HepG2 (cell line): ENCODE results near the gene SCYL1. TPM values are rescaled to one million over a fixed set of nuclear protein-coding genes. Genes with fewer than 3 reads are reported as not detected.

Experiments used
- AHDC1 ChIP-seq: sonication (generic); formaldehyde crosslinking; IDR thresholded peaks from 2 replicates; pipeline ENCODE4 v1.5.1; 2020; ENCODE audit warnings: mild to moderate bottlenecking, missing genetic modification reagents, borderline replicate concordance
- BRD4 ChIP-seq: sonication (generic); formaldehyde crosslinking; IDR thresholded peaks from 2 replicates; pipeline ENCODE4 v1.4.0; 2020; ENCODE audit warnings: missing genetic modification reagents
- DNMT1 ChIP-seq: sonication (generic); formaldehyde crosslinking; IDR thresholded peaks from 2 replicates; pipeline ENCODE4 v1.5.1; 2020; ENCODE audit warnings: mild to moderate bottlenecking, missing genetic modification reagents
- GMEB2 ChIP-seq: IDR thresholded peaks from 2 replicates; pipeline ENCODE4 v1.6.1; 2016; ENCODE audit warnings: missing biosample characterization, missing genetic modification reagents, low read depth
- HDAC1 ChIP-seq: sonication (generic); formaldehyde crosslinking; IDR thresholded peaks from 2 replicates; pipeline ENCODE4 v1.5.1; 2020; ENCODE audit warnings: mild to moderate bottlenecking, missing genetic modification reagents
- HIC2 ChIP-seq: sonication (generic); formaldehyde crosslinking; IDR thresholded peaks from 2 replicates; pipeline ENCODE4 v1.9.0; 2022; ENCODE audit warnings: low read depth, missing genetic modification reagents
- KAT8 ChIP-seq: IDR thresholded peaks from 2 replicates; pipeline ENCODE4 v1.6.1; 2016; ENCODE audit warnings: missing genetic modification reagents, missing compliant biosample characterization
- KMT2A ChIP-seq: sonication (generic); formaldehyde crosslinking; IDR thresholded peaks from 2 replicates; pipeline ENCODE4 v1.4.0; 2020; ENCODE audit warnings: missing genetic modification reagents
- RCOR2 ChIP-seq: IDR thresholded peaks from 2 replicates; pipeline ENCODE4 v1.6.1; 2016; ENCODE audit warnings: missing biosample characterization, missing genetic modification reagents
- TEAD3 ChIP-seq: optimal IDR thresholded peaks from 2 replicates; pipeline ENCODE3; 2016; ENCODE audit warnings: borderline replicate concordance
- ZKSCAN1 ChIP-seq: fragments of 150-350 bp; IDR thresholded peaks from 2 replicates; pipeline ENCODE4 v1.6.1; 2014; ENCODE audit warnings: low read length
- ZNF441 ChIP-seq: sonication (generic); formaldehyde crosslinking; IDR thresholded peaks from 2 replicates; pipeline ENCODE4 v1.7.0; 2021; ENCODE audit warnings: missing genetic modification reagents, borderline replicate concordance
- ZNF510 ChIP-seq: sonication (generic); formaldehyde crosslinking; IDR thresholded peaks from 2 replicates; pipeline ENCODE4 v1.4.0; 2020; ENCODE audit warnings: low read depth, mild to moderate bottlenecking, missing genetic modification reagents
- ZNF512B ChIP-seq: sonication (generic); formaldehyde crosslinking; IDR thresholded peaks from 2 replicates; pipeline ENCODE4 v1.5.1; 2020; ENCODE audit warnings: missing genetic modification reagents, mild to moderate bottlenecking, borderline replicate concordance
- ZNF784 ChIP-seq: sonication (generic); formaldehyde crosslinking; IDR thresholded peaks from 2 replicates; pipeline ENCODE4 v1.5.1; 2020; ENCODE audit warnings: missing genetic modification reagents, mild to moderate bottlenecking, borderline replicate concordance
- ZNF792 ChIP-seq: IDR thresholded peaks from 2 replicates; pipeline ENCODE4 v1.6.1; 2016
- polyA plus RNA-seq, 8 experiments: library from polyadenylated mRNA; depleted of rRNA in 3 of 8; stranded (reverse) in 7 of 8; unstranded in 1 of 8; fragments of >200 nt; fragmentation: Illumina TruSeq in 4 of 8; extraction: Trizol in 4 of 8; gene quantifications; 2 replicates each; pipeline versions ENCODE4 v1.2.1 to v1.2.3, GENCODE V29; 2011 to 2016; ENCODE audit warnings: low read depth in 4 of 8, missing spikeins in 1 of 8, mixed read lengths in 1 of 8; ENCODE audit not compliant: insufficient read depth in 1 of 8
- total RNA-seq, 5 experiments: library from RNA; depleted of rRNA; stranded (reverse); fragments of >200 nt; fragmentation: Illumina TruSeq; extraction: Trizol; gene quantifications; 2 replicates each; pipeline ENCODE4 v1.2.3, GENCODE V29; 2016; ENCODE audit warnings: low read depth in 1 of 5

Gene SCYL1
- total and polyA plus RNA-seq, 2 of the 13 experiments (the other 11 are each of a cell fraction or from before 2014, with no cell fraction given): 65.9 to 103 TPM

- TF ChIP-seq AHDC1 (CRISPR knock-in tag): no peak
- TF ChIP-seq DNMT1: no peak
- TF ChIP-seq BRD4 (CRISPR knock-in tag): 0 out of 2 replicates have a peak, but pooled peaks have one; percentile 15
- peak; percentile 59; the same call in 1 of the 2 replicates for TF ChIP-seq KAT8
- TF ChIP-seq KMT2A: 0 out of 2 replicates have a peak, but pooled peaks have one; percentile 23
- peak; percentile 69 for TF ChIP-seq TEAD3 (CRISPR knock-in tag)
- TF ChIP-seq ZKSCAN1: no peak
- no peak for TF ChIP-seq ZNF441 (CRISPR knock-in tag)
- TF ChIP-seq ZNF784 (CRISPR knock-in tag): no peak
- peak; percentile 81 for TF ChIP-seq HDAC1 (CRISPR knock-in tag)
- TF ChIP-seq HIC2 (CRISPR knock-in tag): peak; percentile 56; the same call in 1 of the 2 replicates
- no peak for TF ChIP-seq ZNF510 (CRISPR knock-in tag)
- peak; percentile 57; the same call in 1 of the 2 replicates for TF ChIP-seq RCOR2 (CRISPR knock-in tag)
- no peak for TF ChIP-seq GMEB2 (CRISPR knock-in tag)
- TF ChIP-seq ZNF512B (CRISPR knock-in tag): no peak
- peak; percentile 31; the same call in 1 of the 2 replicates for TF ChIP-seq ZNF792
Measured at GRCh38 chr11:65487467-65488272, 37.2 kb upstream of the SCYL1 start (continued).
